GM12865 (cell line): Measurements from ENCODE around the gene POLRMT.
"Not testable (repeated sequence)": the region's sequence is repeated elsewhere in the genome, so short reads cannot be mapped to it uniquely, and the experiment has no call there.

ENCODE experiments used
- DNase-seq: peaks from one replicate; pipeline ENCODE4 v3.0.0; 2010; ENCODE audit warnings: low read depth
- H3K4me3 ChIP-seq: 2 replicates; pipeline ENCODE4 v1.5.1; 2011; ENCODE audit warnings: mild to moderate bottlenecking, low read depth, low read length, control low read depth
- CTCF ChIP-seq: IDR thresholded peaks from 2 replicates; pipeline ENCODE4 v1.5.1; 2011; ENCODE audit warnings: low read length, control low read depth, low read depth, inconsistent platforms; ENCODE audit not compliant: insufficient read depth; ENCODE audit errors: missing control alignments

Gene POLRMT

GRCh38 chr19:585551-586110 is 47.7 kb downstream of the POLRMT start:
- no peak overlapping the region for H3K4me3 ChIP-seq
- DNase-seq, result no peak
- no peak for TF ChIP-seq CTCF

GRCh38 chr19:585146-585545 is 48.2 kb downstream of the POLRMT start:
- not testable (repeated sequence) for H3K4me3 ChIP-seq, DNase-seq

GRCh38 chr19:584240-585001 is 48.9 kb downstream of the POLRMT start:
- peak; percentile 68 for DNase-seq
- no peak overlapping the region for H3K4me3 ChIP-seq
- TF ChIP-seq CTCF, result peak; percentile 98

DNA sequence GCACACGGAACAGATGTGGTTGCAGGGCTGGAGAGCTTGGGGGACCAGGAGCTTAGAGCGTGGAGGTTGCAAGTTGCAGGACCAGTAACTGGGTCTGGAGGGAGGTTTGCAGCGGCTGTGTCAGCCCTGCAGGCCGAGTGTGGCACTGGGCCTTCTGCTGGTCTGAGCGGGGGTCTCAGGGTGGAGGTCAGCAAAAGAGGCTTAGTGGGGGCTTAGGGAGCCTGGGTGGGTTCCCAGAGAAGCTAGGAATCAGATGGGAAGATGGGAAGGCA is 49.4 kb downstream of the POLRMT start:
- TF ChIP-seq CTCF, result no peak
- H3K4me3 ChIP-seq, result no peak overlapping the region
- no peak for DNase-seq

DNA sequence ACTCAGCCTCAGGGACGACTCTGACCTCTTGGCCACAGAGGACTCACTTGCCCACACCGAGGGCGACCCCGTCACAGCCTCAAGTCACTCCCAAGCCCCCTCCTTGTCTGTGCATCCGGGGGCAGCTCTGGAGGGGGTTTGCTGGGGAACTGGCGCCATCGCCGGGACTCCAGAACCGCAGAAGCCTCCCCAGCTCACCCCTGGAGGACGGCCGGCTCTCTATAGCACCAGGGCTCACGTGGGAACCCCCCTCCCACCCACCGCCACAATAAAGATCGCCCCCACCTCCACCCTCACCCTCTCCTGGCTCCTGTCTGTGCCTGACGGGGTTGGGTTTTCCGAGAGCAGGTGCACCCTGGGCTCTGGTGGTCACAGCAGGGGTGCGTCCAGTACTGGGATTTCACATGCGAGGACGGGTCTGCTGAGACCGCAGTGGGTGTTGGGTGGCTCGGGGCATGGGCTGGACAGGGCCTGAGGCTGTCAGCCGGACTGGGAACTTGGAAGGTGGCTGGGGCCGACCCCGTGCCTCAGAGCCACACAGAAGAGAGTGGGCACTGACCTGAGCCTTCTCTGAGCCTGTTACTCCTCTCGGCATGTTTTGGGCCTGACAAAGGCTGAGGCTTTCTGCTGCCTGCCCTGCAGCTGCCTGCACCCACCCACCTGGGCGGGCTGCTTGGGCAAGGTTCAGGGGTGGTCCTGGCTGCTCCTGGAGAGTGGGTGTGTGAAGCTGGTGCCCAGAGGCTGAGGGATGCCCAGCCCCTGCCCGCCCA is 50.0 kb downstream of the POLRMT start:
- TF ChIP-seq CTCF, result no peak
- DNase-seq, result no peak
- H3K4me3 ChIP-seq, result no peak overlapping the region

- H3K4me3 ChIP-seq, result no peak overlapping the region
- TF ChIP-seq CTCF, result no peak
- no peak for DNase-seq
Observed at GRCh38 chr19:582497-583197, 50.7 kb downstream of the POLRMT start.
